HepG2 (cell line): Measurements from ENCODE around the gene GPT2. TPM values are rescaled to one million over a fixed set of nuclear protein-coding genes. Genes with fewer than 3 reads are reported as not detected.
A peak's percentile ranks its signal among the peaks of the same experiment; 100 is the strongest.

Experiments used
- FOXK1 ChIP-seq: sonication (generic); formaldehyde crosslinking; IDR thresholded peaks from 2 replicates; pipeline ENCODE4 v1.4.0; 2020; ENCODE audit warnings: low read depth, missing genetic modification reagents, borderline replicate concordance
- FOXO1 ChIP-seq: sonication (generic); formaldehyde crosslinking; IDR thresholded peaks from 2 replicates; pipeline ENCODE4 v1.4.0; 2020; ENCODE audit warnings: missing genetic modification reagents
- KDM6A ChIP-seq: IDR thresholded peaks from 2 replicates; pipeline ENCODE4 v1.6.1; 2016; ENCODE audit warnings: low read depth
- MYPOP ChIP-seq: sonication (generic); formaldehyde crosslinking; IDR thresholded peaks from 2 replicates; pipeline ENCODE4 v1.8.1; 2023; ENCODE audit warnings: mild to moderate bottlenecking, moderate library complexity, missing genetic modification reagents
- NR2F2 ChIP-seq: IDR thresholded peaks from 2 replicates; pipeline ENCODE4 v1.6.1; 2012; ENCODE audit warnings: low read depth, inconsistent platforms, borderline replicate concordance
- PATZ1 ChIP-seq: sonication (generic); formaldehyde crosslinking; IDR thresholded peaks from 2 replicates; pipeline ENCODE4 v1.4.0; 2020; ENCODE audit warnings: missing genetic modification reagents
- SIX4 ChIP-seq: sonication (generic); formaldehyde crosslinking; IDR thresholded peaks from 2 replicates; pipeline ENCODE4 v1.4.0; 2020; ENCODE audit warnings: missing genetic modification reagents
- SNAPC2 ChIP-seq: sonication (generic); formaldehyde crosslinking; IDR thresholded peaks from 2 replicates; pipeline ENCODE4 v1.8.1; 2022; ENCODE audit warnings: mild to moderate bottlenecking, missing genetic modification reagents
- SOX6 ChIP-seq, 2 experiments: fragments of 450-650 bp in 1 of 2; sonication (generic) in 1 of 2; formaldehyde crosslinking in 1 of 2; IDR thresholded peaks; 2 replicates each; pipeline versions ENCODE4 v1.4.0 to v1.6.1; 2017 to 2020; ENCODE audit warnings: antibody characterized with exemption in 1 of 2, mild to moderate bottlenecking in 1 of 2, missing genetic modification reagents in 1 of 2
- TBP ChIP-seq: sonication (generic); formaldehyde crosslinking; IDR thresholded peaks from 2 replicates; pipeline ENCODE4 v1.5.0; 2020; ENCODE audit warnings: missing genetic modification reagents
- TRIM24 ChIP-seq: sonication (generic); formaldehyde crosslinking; IDR thresholded peaks from 2 replicates; pipeline ENCODE4 v1.8.0; 2022; ENCODE audit warnings: mild to moderate bottlenecking, missing genetic modification reagents
- UBTF ChIP-seq: sonication (generic); formaldehyde crosslinking; IDR thresholded peaks from 2 replicates; pipeline ENCODE4 v1.4.0; 2020; ENCODE audit warnings: mild to moderate bottlenecking, missing genetic modification reagents
- XBP1 ChIP-seq: sonication (generic); formaldehyde crosslinking; IDR thresholded peaks from 2 replicates; pipeline ENCODE4 v1.5.0; 2020; ENCODE audit warnings: missing genetic modification reagents
- ZBTB38 ChIP-seq: sonication (generic); formaldehyde crosslinking; IDR thresholded peaks from 2 replicates; pipeline ENCODE4 v1.5.1; 2020; ENCODE audit warnings: mild to moderate bottlenecking, missing genetic modification reagents
- ZNF142 ChIP-seq: sonication (generic); formaldehyde crosslinking; IDR thresholded peaks from 2 replicates; pipeline ENCODE4 v1.4.0; 2020; ENCODE audit warnings: missing genetic modification reagents
- ZNF230 ChIP-seq: sonication (generic); formaldehyde crosslinking; IDR thresholded peaks from 2 replicates; pipeline ENCODE4 v1.4.0; 2020; ENCODE audit warnings: mild to moderate bottlenecking, missing genetic modification reagents
- ZNF572 ChIP-seq: sonication (generic); formaldehyde crosslinking; IDR thresholded peaks from 2 replicates; pipeline ENCODE4 v1.5.1; 2020; ENCODE audit warnings: mild to moderate bottlenecking, missing genetic modification reagents
- ZNF775 ChIP-seq: sonication (generic); formaldehyde crosslinking; IDR thresholded peaks from 2 replicates; pipeline ENCODE4 v1.4.0; 2020; ENCODE audit warnings: missing genetic modification reagents, mild to moderate bottlenecking, moderate library complexity, borderline replicate concordance
- polyA plus RNA-seq, 8 experiments: library from polyadenylated mRNA; depleted of rRNA in 3 of 8; stranded (reverse) in 7 of 8; unstranded in 1 of 8; fragments of >200 nt; fragmentation: Illumina TruSeq in 4 of 8; extraction: Trizol in 4 of 8; gene quantifications; 2 replicates each; pipeline versions ENCODE4 v1.2.1 to v1.2.3, GENCODE V29; 2011 to 2016; ENCODE audit warnings: low read depth in 4 of 8, missing spikeins in 1 of 8, mixed read lengths in 1 of 8; ENCODE audit not compliant: insufficient read depth in 1 of 8
- total RNA-seq, 5 experiments: library from RNA; depleted of rRNA; stranded (reverse); fragments of >200 nt; fragmentation: Illumina TruSeq; extraction: Trizol; gene quantifications; 2 replicates each; pipeline ENCODE4 v1.2.3, GENCODE V29; 2016; ENCODE audit warnings: low read depth in 1 of 5

GPT2 gene
- total and polyA plus RNA-seq, 2 of the 13 experiments (the other 11 are each of a cell fraction or from before 2014, with no cell fraction given): 138 to 267 TPM

GRCh38 chr16:46882304-46882939, 1.7 kb upstream of the GPT2 start (continued):
- TF ChIP-seq SIX4 (CRISPR knock-in tag) (peak; percentile 88; the same call in 1 of the 2 replicates), SOX6 (IDR thresholded peaks at IDR 0.05) (no peak), SOX6 (CRISPR knock-in tag; IDR thresholded peaks at IDR 0.05) (peak; percentile 95), UBTF (CRISPR knock-in tag) (peak; percentile 53; the same call in 1 of the 2 replicates), PATZ1 (CRISPR knock-in tag) (peak; percentile 85), KDM6A (CRISPR knock-in tag) (peak; percentile 94), FOXK1 (CRISPR knock-in tag) (peak; percentile 99), ZNF142 (CRISPR knock-in tag) (peak; percentile 45; the same call in 1 of the 2 replicates), FOXO1 (peak; percentile 99), SNAPC2 (CRISPR knock-in tag) (peak; percentile 79; the same call in 1 of the 2 replicates), TBP (CRISPR knock-in tag) (no peak), ZNF572 (CRISPR knock-in tag) (no peak), XBP1 (peak; percentile 92; the same call in 1 of the 2 replicates), NR2F2 (peak; percentile 87), ZNF230 (CRISPR knock-in tag) (peak; percentile 33; the same call in 1 of the 2 replicates), MYPOP (CRISPR knock-in tag) (peak; percentile 90), ZBTB38 (CRISPR knock-in tag) (peak; percentile 55; the same call in 1 of the 2 replicates), TRIM24 (CRISPR knock-in tag) (0 out of 2 replicates have a peak, but pooled peaks have one; percentile 7), ZNF775 (0 out of 2 replicates have a peak, but pooled peaks have one; percentile 83)
